ENCODE measurements around the gene KIF12. TPM values are rescaled to one million over a fixed set of nuclear protein-coding genes. Genes with fewer than 3 reads are reported as not detected.
A peak's percentile ranks its signal among the peaks of the same experiment; 100 is the strongest.
"Not testable (repeated sequence)": the region's sequence is repeated elsewhere in the genome, so short reads cannot be mapped to it uniquely, and the experiment has no call there.

KIF12 gene
- total RNA-seq, 4 donors from 2014 or later = 1.5 to 5.4 (median 2.7) TPM

GRCh38 chr9:114083666-114084065 is 15.4 kb downstream of the KIF12 start:
- no peaks in the 10 kb centered on the region for H3K36me3 ChIP-seq
- no peaks in the 10 kb centered on the region for H3K9me3 ChIP-seq
- intact Hi-C loops (cut with DNase I; ENCODE audit: low total_unique reads) = no loop called here
- TF ChIP-seq POLR2A (IDR thresholded peaks at IDR 0.05) (no peak), CTCF (IDR thresholded peaks at IDR 0.05) (no peak)
- DNase-seq = no peak
- H3K4me1 ChIP-seq = no peaks in the 10 kb centered on the region
- no peaks in the 10 kb centered on the region for H3K27me3 ChIP-seq
- no peak overlapping the region for H3K4me3 ChIP-seq
- no peak overlapping the region for H3K27ac ChIP-seq

GRCh38 chr9:114082763-114083412 is 16.2 kb downstream of the KIF12 start:
- H3K27me3 ChIP-seq; H3K36me3 ChIP-seq; H3K27ac ChIP-seq; DNase-seq; H3K4me1 ChIP-seq; intact Hi-C loops (cut with DNase I; ENCODE audit: low total_unique reads); H3K9me3 ChIP-seq; H3K4me3 ChIP-seq: not testable (repeated sequence)

- Histone ChIP-seq H3K27ac (no peak overlapping the region), H3K9me3 (no peaks in the 10 kb centered on the region), H3K36me3 (no peaks in the 10 kb centered on the region), H3K4me3 (no peak overlapping the region), H3K4me1 (no peaks in the 10 kb centered on the region), H3K27me3 (no peaks in the 10 kb centered on the region)
- intact Hi-C loops (cut with DNase I; ENCODE audit: low total_unique reads) = no loop called here
- peak; percentile 81 to 91 (median 90) for TF ChIP-seq CTCF (IDR thresholded peaks at IDR 0.05)
- no peak for TF ChIP-seq POLR2A (IDR thresholded peaks at IDR 0.05)
- peak; percentile 91 to 92 for DNase-seq
Observed at GRCh38 chr9:114082017-114082762, 16.9 kb downstream of the KIF12 start.

- intact Hi-C loops (cut with DNase I; ENCODE audit: low total_unique reads) = no loop called here
- Histone ChIP-seq H3K36me3 (no peaks in the 10 kb centered on the region), H3K4me3 (no peak overlapping the region), H3K4me1 (no peaks in the 10 kb centered on the region), H3K27me3 (no peaks in the 10 kb centered on the region), H3K9me3 (no peaks in the 10 kb centered on the region), H3K27ac (no peak overlapping the region)
- no peak for DNase-seq
- TF ChIP-seq POLR2A (IDR thresholded peaks at IDR 0.05) = no peak
- no peak for TF ChIP-seq CTCF (IDR thresholded peaks at IDR 0.05)
Observed at GRCh38 chr9:114081441-114082016, 17.6 kb downstream of the KIF12 start.

- intact Hi-C loops (cut with DNase I; ENCODE audit: low total_unique reads) = no loop called here
- Histone ChIP-seq H3K27me3 (no peaks in the 10 kb centered on the region), H3K4me3 (no peak overlapping the region), H3K4me1 (no peaks in the 10 kb centered on the region), H3K36me3 (no peaks in the 10 kb centered on the region), H3K9me3 (no peaks in the 10 kb centered on the region), H3K27ac (no peak overlapping the region)
- no peak for TF ChIP-seq POLR2A (IDR thresholded peaks at IDR 0.05)
- no peak for TF ChIP-seq CTCF (IDR thresholded peaks at IDR 0.05)
- peak in 1 of 2 donors; percentile 8 for DNase-seq
Observed at GRCh38 chr9:114080773-114081440, 18.2 kb downstream of the KIF12 start.
